ENCODE results near the gene PLD5.
"Not testable (repeated sequence)": the region's sequence is repeated elsewhere in the genome, so short reads cannot be mapped to it uniquely, and the experiment has no call there.

PLD5 gene

GRCh38 chr1:242133796-242134195, 390.7 kb downstream of the PLD5 start:
- no peak for DNase-seq

GRCh38 chr1:242133351-242133750, 391.1 kb downstream of the PLD5 start:
- DNase-seq, result no peak

- no peak for DNase-seq
Observed at GRCh38 chr1:242132121-242132817, 392.2 kb downstream of the PLD5 start.

- no peak for DNase-seq
Observed at GRCh38 chr1:242128951-242129502, 395.5 kb downstream of the PLD5 start.

- DNase-seq, result no peak
Observed at GRCh38 chr1:242120432-242120831, 404.1 kb downstream of the PLD5 start.

GRCh38 chr1:242100921-242101320, 423.6 kb downstream of the PLD5 start:
- DNase-seq, result no peak

- not testable (repeated sequence) for DNase-seq
Observed at GRCh38 chr1:242097283-242097682, 427.2 kb downstream of the PLD5 start.

- DNase-seq, result no peak
Observed at GRCh38 chr1:242093116-242093515, 431.4 kb downstream of the PLD5 start.

GRCh38 chr1:242089911-242090310, 434.6 kb downstream of the PLD5 start:
- DNase-seq, result no peak

- DNase-seq, result no peak
Observed at GRCh38 chr1:242088875-242089274, 435.6 kb downstream of the PLD5 start.

GRCh38 chr1:242086706-242087105, 437.8 kb downstream of the PLD5 start:
- no peak for DNase-seq

- no peak for DNase-seq
Observed at GRCh38 chr1:242086093-242086492, 438.4 kb downstream of the PLD5 start.

GRCh38 chr1:242083742-242084141, 440.8 kb downstream of the PLD5 start:
- DNase-seq, result no peak

- DNase-seq, result no peak
Observed at GRCh38 chr1:242081446-242081845, 443.1 kb downstream of the PLD5 start.

- DNase-seq, result no peak
Observed at GRCh38 chr1:242065813-242066212, 458.7 kb downstream of the PLD5 start.

- DNase-seq, result no peak
Observed at GRCh38 chr1:242062271-242062670, 462.2 kb downstream of the PLD5 start.

GRCh38 chr1:242059976-242060375, 464.5 kb downstream of the PLD5 start:
- no peak for DNase-seq

GRCh38 chr1:242058582-242058981, 465.9 kb downstream of the PLD5 start:
- DNase-seq, result not testable (repeated sequence)

- not testable (repeated sequence) for DNase-seq
Observed at GRCh38 chr1:242058181-242058580, 466.3 kb downstream of the PLD5 start.

GRCh38 chr1:242057745-242058115, 466.8 kb downstream of the PLD5 start:
- DNase-seq, result no peak

- DNase-seq, result no peak
Observed at GRCh38 chr1:242056988-242057744, 467.3 kb downstream of the PLD5 start.

- DNase-seq, result no peak
Observed at GRCh38 chr1:242055749-242056320, 468.7 kb downstream of the PLD5 start.

- no peak for DNase-seq
Observed at GRCh38 chr1:242043165-242043564, 481.3 kb downstream of the PLD5 start.

- no peak for DNase-seq
Observed at GRCh38 chr1:242034392-242034791, 490.1 kb downstream of the PLD5 start.
